NCI-H526 (cell line): Measurements from ENCODE around the gene KSR1.
"Not testable (repeated sequence)": the region's sequence is repeated elsewhere in the genome, so short reads cannot be mapped to it uniquely, and the experiment has no call there.

Experiments used
- DNase-seq, 2 experiments: peaks; one replicate each; lab custom pipeline; 2025; lab: John Stamatoyannopoulos, UW

Gene KSR1

GRCh38 chr17:27609611-27610303 is 153.5 kb downstream of the KSR1 start:
- peak in 1 of 2 experiments; percentile 55 for DNase-seq

GRCh38 chr17:27610304-27610677 is 154.0 kb downstream of the KSR1 start:
- DNase-seq, result no peak

- no peak for DNase-seq
Measured at GRCh38 chr17:27612160-27612770, 156.0 kb downstream of the KSR1 start.

GRCh38 chr17:27613433-27613832 is 157.2 kb downstream of the KSR1 start:
- DNase-seq, result no peak

- no peak for DNase-seq
Measured at GRCh38 chr17:27615121-27615520, 158.9 kb downstream of the KSR1 start.

GRCh38 chr17:27616414-27616813 is 160.2 kb downstream of the KSR1 start:
- DNase-seq, result no peak

GRCh38 chr17:27618417-27618816 is 162.2 kb downstream of the KSR1 start:
- no peak for DNase-seq

GRCh38 chr17:27620721-27621120 is 164.5 kb downstream of the KSR1 start:
- no peak for DNase-seq

- no peak for DNase-seq
Measured at GRCh38 chr17:27621536-27621935, 165.3 kb downstream of the KSR1 start.

GRCh38 chr17:27621942-27622559 is 165.8 kb downstream of the KSR1 start:
- DNase-seq, result no peak

- no peak for DNase-seq
Measured at GRCh38 chr17:27622986-27623385, 166.7 kb downstream of the KSR1 start.

- DNase-seq, result no peak
Measured at GRCh38 chr17:27623614-27624013, 167.4 kb downstream of the KSR1 start.

- no peak for DNase-seq
Measured at GRCh38 chr17:27624539-27624938, 168.3 kb downstream of the KSR1 start.

- DNase-seq, result no peak
Measured at GRCh38 chr17:27625856-27626255, 169.6 kb downstream of the KSR1 start.

- DNase-seq, result no peak
Measured at GRCh38 chr17:27627514-27627913, 171.3 kb downstream of the KSR1 start.

GRCh38 chr17:27628376-27628775 is 172.1 kb downstream of the KSR1 start:
- no peak for DNase-seq

GRCh38 chr17:27629260-27629659 is 173.0 kb downstream of the KSR1 start:
- not testable (repeated sequence) for DNase-seq

- no peak for DNase-seq
Measured at GRCh38 chr17:27630607-27631410, 174.6 kb downstream of the KSR1 start, which contains the start of gene LGALS9. Gene LGALS9 (plus strand): TSS chr17:27631188. CDS start chr17:27631266, 78 bp downstream.

- no peak for DNase-seq
Measured at GRCh38 chr17:27631411-27631760, 175.1 kb downstream of the KSR1 start.

- DNase-seq, result no peak
Measured at GRCh38 chr17:27631897-27632725, 175.9 kb downstream of the KSR1 start.

GRCh38 chr17:27632766-27633165 is 176.5 kb downstream of the KSR1 start:
- DNase-seq, result not testable (repeated sequence)
